NT2/D1 (cell line): ENCODE measurements around the gene ARV1.
"Not testable (repeated sequence)": the region's sequence is repeated elsewhere in the genome, so short reads cannot be mapped to it uniquely, and the experiment has no call there.

Source experiments
- SUZ12 ChIP-seq: IDR thresholded peaks from 2 replicates; pipeline ENCODE4 v1.6.1; 2011; ENCODE audit not compliant: insufficient read length, insufficient read depth; ENCODE audit errors: extremely low read depth
- YY1 ChIP-seq: IDR thresholded peaks from 2 replicates; pipeline ENCODE4 v1.6.1; 2011; ENCODE audit not compliant: insufficient read length, insufficient read depth
- ZNF274 ChIP-seq: IDR thresholded peaks from 2 replicates; pipeline ENCODE4 v1.6.1; 2011; ENCODE audit warnings: mild to moderate bottlenecking, low read depth, low read length

GRCh38 chr1:230984622-230985515 lies 6.0 kb downstream of the ARV1 start:
- not testable (repeated sequence) for TF ChIP-seq ZNF274, YY1, SUZ12
